H9 (cell line): ENCODE measurements around the gene MRPS34. TPM values are rescaled to one million over a fixed set of nuclear protein-coding genes. Genes with fewer than 3 reads are reported as not detected.

Experiments used
- DNase-seq: peaks from one replicate; pipeline ENCODE4 v3.0.0-alpha.2; 2017
- H2AFZ ChIP-seq: one replicate; pipeline ENCODE4 v1.6.1; 2013; ENCODE audit warnings: mild to moderate bottlenecking, low read length, control low read depth, moderate library complexity
- H2AK5ac ChIP-seq: 2 replicates; pipeline ENCODE4 v1.6.1; 2013; ENCODE audit warnings: low read length, control low read depth, mixed read lengths; ENCODE audit not compliant: insufficient read length
- H2BK120ac ChIP-seq: one replicate; pipeline ENCODE4 v1.6.1; 2013; ENCODE audit warnings: low read depth, mild to moderate bottlenecking, low read length, control low read depth, inconsistent platforms; ENCODE audit not compliant: poor library complexity, severe bottlenecking
- H2BK12ac ChIP-seq: 2 replicates; pipeline ENCODE4 v1.6.1; 2013; ENCODE audit warnings: low read length, control low read depth, mixed read lengths, low read depth; ENCODE audit not compliant: insufficient read length
- H2BK15ac ChIP-seq: 2 replicates; pipeline ENCODE4 v1.6.1; 2013; ENCODE audit warnings: low read depth, low read length, control low read depth
- H2BK20ac ChIP-seq: one replicate; pipeline ENCODE4 v1.6.1; 2013; ENCODE audit warnings: low read depth, mild to moderate bottlenecking, low read length, control low read depth, inconsistent platforms; ENCODE audit not compliant: poor library complexity, severe bottlenecking
- H2BK5ac ChIP-seq: 2 replicates; pipeline ENCODE4 v1.6.1; 2013; ENCODE audit warnings: low read length, control low read depth, mixed read lengths; ENCODE audit not compliant: insufficient read length
- H3K14ac ChIP-seq: 2 replicates; pipeline ENCODE4 v1.6.1; 2013; ENCODE audit warnings: low read length, control low read depth; ENCODE audit not compliant: insufficient read depth
- H3K18ac ChIP-seq: 2 replicates; pipeline ENCODE4 v1.6.1; 2013; ENCODE audit warnings: low read depth, mild to moderate bottlenecking, mixed read lengths, low read length, control low read depth; ENCODE audit not compliant: insufficient read length
- H3K23ac ChIP-seq: 2 replicates; pipeline ENCODE4 v1.6.1; 2013; ENCODE audit warnings: low read length, control low read depth, mixed read lengths, low read depth; ENCODE audit not compliant: insufficient read length
- H3K23me2 ChIP-seq: 2 replicates; pipeline ENCODE4 v1.6.1; 2013; ENCODE audit warnings: low read depth, mild to moderate bottlenecking, mixed read lengths, low read length, control low read depth; ENCODE audit not compliant: insufficient read length, poor library complexity, severe bottlenecking
- H3K27ac ChIP-seq: 2 replicates; pipeline ENCODE4 v1.5.1; 2013; ENCODE audit warnings: low read length, control low read depth, mixed read lengths, low read depth; ENCODE audit not compliant: insufficient read length
- H3K27me3 ChIP-seq: 2 replicates; pipeline ENCODE4 v1.6.1; 2013; ENCODE audit warnings: low read length, control low read depth, inconsistent platforms; ENCODE audit not compliant: insufficient read depth
- H3K4ac ChIP-seq: 2 replicates; pipeline ENCODE4 v1.6.1; 2013; ENCODE audit warnings: low read depth, mild to moderate bottlenecking, control low read depth, inconsistent platforms, low read length, moderate library complexity
- H3K4me1 ChIP-seq: 2 replicates; pipeline ENCODE4 v1.6.1; 2013; ENCODE audit warnings: low read length, control low read depth, inconsistent platforms; ENCODE audit not compliant: insufficient read depth
- H3K4me2 ChIP-seq: 2 replicates; pipeline ENCODE4 v1.6.1; 2013; ENCODE audit warnings: low read length, control low read depth, mixed read lengths; ENCODE audit not compliant: insufficient read length, insufficient read depth
- H3K56ac ChIP-seq: 2 replicates; pipeline ENCODE4 v1.6.1; 2013; ENCODE audit warnings: low read depth, mild to moderate bottlenecking, mixed read lengths, low read length, control low read depth; ENCODE audit not compliant: insufficient read length
- H3K79me1 ChIP-seq: 2 replicates; pipeline ENCODE4 v1.6.1; 2013; ENCODE audit warnings: low read depth, mild to moderate bottlenecking, moderate library complexity, low read length, control low read depth, inconsistent platforms; ENCODE audit not compliant: insufficient read depth, poor library complexity, severe bottlenecking
- H3K79me2 ChIP-seq: 2 replicates; pipeline ENCODE4 v1.6.1; 2013; ENCODE audit warnings: low read length, control low read depth, inconsistent platforms; ENCODE audit not compliant: insufficient read depth
- H3K9ac ChIP-seq: 2 replicates; pipeline ENCODE4 v1.6.1; 2013; ENCODE audit warnings: low read length, control low read depth, mixed read lengths; ENCODE audit not compliant: insufficient read length; ENCODE audit errors: extremely low read depth
- H3K9me3 ChIP-seq: one replicate; pipeline ENCODE4 v1.6.1; 2013; ENCODE audit warnings: low read depth, low read length, inconsistent platforms; ENCODE audit not compliant: control insufficient read depth
- H3T11ph ChIP-seq: one replicate; pipeline ENCODE4 v1.6.1; 2013; ENCODE audit warnings: mild to moderate bottlenecking, low read length, control low read depth, inconsistent platforms
- H4K20me1 ChIP-seq: one replicate; pipeline ENCODE4 v1.6.1; 2013; ENCODE audit not compliant: control insufficient read depth, insufficient read length, insufficient read depth
- H4K5ac ChIP-seq: 2 replicates; pipeline ENCODE4 v1.6.1; 2013; ENCODE audit warnings: low read depth, mild to moderate bottlenecking, mixed read lengths, low read length, control low read depth; ENCODE audit not compliant: insufficient read length
- H4K8ac ChIP-seq: replicated peaks from 2 replicates; pipeline ENCODE4 v1.6.1; 2013; ENCODE audit warnings: low read length, control low read depth, mixed read lengths, low read depth; ENCODE audit not compliant: insufficient read length
- H4K91ac ChIP-seq: 2 replicates; pipeline ENCODE4 v1.6.1; 2013; ENCODE audit warnings: low read depth, mild to moderate bottlenecking, moderate library complexity, mixed read lengths, low read length, control low read depth; ENCODE audit not compliant: insufficient read length
- H3K27ac Mint-ChIP-seq, 3 experiments: 2 replicates in 2 of 3; 3 replicates in 1 of 3; pipeline ENCODE4 v1.8.0; 2020 to 2021; ENCODE audit warnings: mixed read lengths in 3 of 3, mild to moderate bottlenecking in 1 of 3, moderate library complexity in 1 of 3
- H3K27me3 Mint-ChIP-seq: 2 replicates; pipeline ENCODE4 v1.8.0; 2021; ENCODE audit warnings: low read depth, mild to moderate bottlenecking, moderate library complexity, mixed read lengths
- H3K36me3 Mint-ChIP-seq, 3 experiments: 2 replicates in 2 of 3; 3 replicates in 1 of 3; pipeline ENCODE4 v1.8.0; 2020 to 2021; ENCODE audit warnings: low read depth in 3 of 3, mixed read lengths in 3 of 3; ENCODE audit not compliant: insufficient read depth in 1 of 3
- H3K4me1 Mint-ChIP-seq, 2 experiments: 2 replicates each; pipeline ENCODE4 v1.8.0; 2020; ENCODE audit warnings: mixed read lengths in 2 of 2
- H3K4me3 Mint-ChIP-seq, 2 experiments: 2 replicates in 1 of 2; 3 replicates in 1 of 2; pipeline ENCODE4 v1.8.0; 2020 to 2021; ENCODE audit warnings: mild to moderate bottlenecking in 2 of 2, mixed read lengths in 2 of 2, moderate library complexity in 1 of 2
- H3K9me3 Mint-ChIP-seq, 2 experiments: 2 replicates in 1 of 2; 3 replicates in 1 of 2; pipeline ENCODE4 v1.8.0; 2020; ENCODE audit warnings: mild to moderate bottlenecking in 2 of 2, mixed read lengths in 2 of 2, moderate library complexity in 1 of 2
- WGBS: extraction: QIAGEN DNeasy Blood & Tissue Kit; methylation state at CpG from one replicate; pipeline ENCODE4 v1.1.7; 2013; ENCODE audit warnings: missing lambda C conversion rate, low lambda C conversion rate, mixed read lengths; ENCODE audit not compliant: insufficient read length; ENCODE audit errors: extremely low coverage; 5-methylcytosine and 5-hydroxymethylcytosine counted together
- total RNA-seq: library from RNA; stranded (reverse); gene quantifications from 2 replicates; pipeline ENCODE4 v1.2.1, GENCODE V29; 2021
- TF ChIP-seq, protein P1 (sequence below): fragments of 200-600 bp; sonication (generic); conservative IDR thresholded peaks from 3 replicates; pipeline ENCODE4 v1.8.0; 2021; ENCODE audit warnings: antibody characterized with exemption, mild to moderate bottlenecking

The MRPS34 gene
- total RNA-seq, 1 experiment from 2014 or later, result 205 TPM

GRCh38 chr16:1743376-1744337, 29.3 kb downstream of the MRPS34 start:
- Mint-ChIP-seq H3K27me3 (no peaks in the 10 kb centered on the region; the same call in 1 of the 2 replicates), H3K36me3 (peaks cover 3 to 7% (median 5%) of the 10 kb centered on the region in 3 experiments; a peak in 6 of 7 replicates), H3K27ac (no peak overlapping the region), H3K4me1 (no peaks in the 10 kb centered on the region), H3K4me3 (no peak overlapping the region), H3K9me3 (no peaks in the 10 kb centered on the region)
- Histone ChIP-seq H3K27me3 (no peaks in the 10 kb centered on the region), H4K5ac (no peak overlapping the region), H2BK20ac (no peak overlapping the region), H2BK15ac (no peak overlapping the region), H3K23ac (no peak overlapping the region), H3K18ac (no peak overlapping the region), H4K20me1 (peaks cover 3% of the 10 kb centered on the region), H3K79me2 (no peaks in the 10 kb centered on the region), H2BK12ac (no peak overlapping the region), H3K79me1 (no peaks in the 10 kb centered on the region), H3K4me1 (no peaks in the 10 kb centered on the region), H3K27ac (no peak overlapping the region), H3K14ac (no peak overlapping the region), H2BK5ac (no peak overlapping the region), H3K9ac (no peak overlapping the region), H2AFZ (no peak overlapping the region), H3K23me2 (no peaks in the 10 kb centered on the region), H4K8ac (no peak overlapping the region), H2AK5ac (no peak overlapping the region), H2BK120ac (no peak overlapping the region), H4K91ac (no peak overlapping the region), H3T11ph (no peak overlapping the region), H3K56ac (no peak overlapping the region), H3K4ac (no peak overlapping the region), H3K4me2 (no peak overlapping the region), H3K9me3 (peaks cover 9% of the 10 kb centered on the region)
- WGBS, result no CpG with 5 or more reads among the region's 32 CpGs
- peak; percentile 27 for DNase-seq
- TF ChIP-seq, protein P1, sequence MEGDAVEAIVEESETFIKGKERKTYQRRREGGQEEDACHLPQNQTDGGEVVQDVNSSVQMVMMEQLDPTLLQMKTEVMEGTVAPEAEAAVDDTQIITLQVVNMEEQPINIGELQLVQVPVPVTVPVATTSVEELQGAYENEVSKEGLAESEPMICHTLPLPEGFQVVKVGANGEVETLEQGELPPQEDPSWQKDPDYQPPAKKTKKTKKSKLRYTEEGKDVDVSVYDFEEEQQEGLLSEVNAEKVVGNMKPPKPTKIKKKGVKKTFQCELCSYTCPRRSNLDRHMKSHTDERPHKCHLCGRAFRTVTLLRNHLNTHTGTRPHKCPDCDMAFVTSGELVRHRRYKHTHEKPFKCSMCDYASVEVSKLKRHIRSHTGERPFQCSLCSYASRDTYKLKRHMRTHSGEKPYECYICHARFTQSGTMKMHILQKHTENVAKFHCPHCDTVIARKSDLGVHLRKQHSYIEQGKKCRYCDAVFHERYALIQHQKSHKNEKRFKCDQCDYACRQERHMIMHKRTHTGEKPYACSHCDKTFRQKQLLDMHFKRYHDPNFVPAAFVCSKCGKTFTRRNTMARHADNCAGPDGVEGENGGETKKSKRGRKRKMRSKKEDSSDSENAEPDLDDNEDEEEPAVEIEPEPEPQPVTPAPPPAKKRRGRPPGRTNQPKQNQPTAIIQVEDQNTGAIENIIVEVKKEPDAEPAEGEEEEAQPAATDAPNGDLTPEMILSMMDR, result no peak
